HepG2 (cell line): ENCODE results near the gene ADAR. TPM values are rescaled to one million over a fixed set of nuclear protein-coding genes. Genes with fewer than 3 reads are reported as not detected.

Source experiments
- ATAC-seq: fragments of 200-7000 bp; cut with Tn5 transposase; 3 replicates; pipeline ENCODE4 v1.9.1; 2020; ENCODE audit warnings: mild to moderate bottlenecking, moderate library complexity
- BruUV-seq: library from RNA; stranded (reverse); fragments of 400-500 nt; replicated peaks from 2 replicates; lab custom pipeline; 2021; lab: Mats Ljungman, UMichigan
- CTCF ChIA-PET: fragments of 300-600 bp; formaldehyde crosslinking; extraction: SDS; loops from one replicate; lab custom pipeline; 2021; ENCODE audit warnings: low total read pairs, inconsistent platforms, low intra/inter-chr PET ratio; lab: Yijun Ruan, JAX
- POLR2A ChIA-PET: fragments of 350-600 bp; sonication (Branson Sonifier 250); formaldehyde crosslinking; loops from one replicate; lab custom pipeline; 2020; ENCODE audit warnings: antibody characterized with exemption, inconsistent platforms; lab: Yijun Ruan, JAX
- DNase-seq: peaks from one replicate; pipeline ENCODE4 v3.0.0-alpha.2; 2015; ENCODE audit warnings: low spot score
- FAIRE-seq: peaks from 3 replicates; lab custom pipeline; 2011; peaks lifted over from hg19 to GRCh38; lab: Jason Lieb, UNC
- H2AFZ ChIP-seq: one replicate; pipeline ENCODE4 v1.6.1; 2011; ENCODE audit warnings: low read length, inconsistent platforms
- H3K27ac ChIP-seq: fragments of 300-600 bp; 3 replicates; pipeline ENCODE4 v1.8.0; 2011; ENCODE audit warnings: mixed run types, mild to moderate bottlenecking, mixed read lengths, low read length, inconsistent platforms; ENCODE audit not compliant: insufficient read depth; ENCODE audit errors: extremely low read length
- H3K27me3 ChIP-seq, 2 experiments: fragments of 200-600 bp in 1 of 2; 2 replicates in 1 of 2; 3 replicates in 1 of 2; pipeline versions ENCODE4 v1.6.0 to v1.8.0; 2011; ENCODE audit warnings: low read length in 2 of 2, mild to moderate bottlenecking in 2 of 2, moderate library complexity in 2 of 2, inconsistent platforms in 1 of 2; ENCODE audit not compliant: insufficient read depth in 2 of 2, control insufficient read depth in 1 of 2
- H3K36me3 ChIP-seq, 2 experiments: fragments of 200-600 bp in 1 of 2; replicated peaks in 1 of 2; 2 replicates in 1 of 2; 3 replicates in 1 of 2; pipeline versions ENCODE4 v1.5.1 to v1.8.0; 2011; ENCODE audit warnings: low read length in 2 of 2, inconsistent platforms in 1 of 2; ENCODE audit not compliant: insufficient read depth in 2 of 2, control insufficient read depth in 1 of 2
- H3K4me1 ChIP-seq: 2 replicates; pipeline ENCODE4 v1.5.1; 2012; ENCODE audit warnings: low read length, inconsistent platforms; ENCODE audit not compliant: insufficient read depth
- H3K4me2 ChIP-seq: 2 replicates; pipeline ENCODE4 v1.6.0; 2011; ENCODE audit warnings: low read depth, low read length, inconsistent platforms
- H3K4me3 ChIP-seq, 3 experiments: fragments of 200-600 bp in 1 of 3; sonication (generic), shearing (Covaris generic) in 1 of 3; replicated peaks in 1 of 3; 2 replicates each; pipeline ENCODE4 v1.5.1; 2011 to 2016; ENCODE audit warnings: low read length in 3 of 3, inconsistent platforms in 2 of 3, low read depth in 2 of 3, mild to moderate bottlenecking in 2 of 3, control low read depth in 1 of 3, mixed read lengths in 1 of 3; ENCODE audit not compliant: insufficient read depth in 1 of 3
- H3K79me2 ChIP-seq: one replicate; pipeline ENCODE4 v1.6.1; 2011; ENCODE audit warnings: low read length, inconsistent platforms; ENCODE audit not compliant: insufficient read depth
- H3K9ac ChIP-seq: 2 replicates; pipeline ENCODE4 v1.6.0; 2011; ENCODE audit warnings: mild to moderate bottlenecking, low read depth, low read length, inconsistent platforms; ENCODE audit not compliant: insufficient read depth
- H3K9me3 ChIP-seq: 2 replicates; pipeline ENCODE4 v1.5.1; 2012; ENCODE audit warnings: mild to moderate bottlenecking, low read length
- H4K20me1 ChIP-seq: 2 replicates; pipeline ENCODE4 v1.6.0; 2011; ENCODE audit warnings: inconsistent platforms, mild to moderate bottlenecking, low read length, moderate library complexity; ENCODE audit not compliant: insufficient read depth
- BHLHE40 ChIP-seq: IDR thresholded peaks from 2 replicates; pipeline ENCODE4 v1.6.1; 2011; ENCODE audit warnings: low read length, improper control_type of control experiment
- CENPBD1 ChIP-seq: sonication (generic); formaldehyde crosslinking; IDR thresholded peaks from 2 replicates; pipeline ENCODE4 v1.8.0; 2022; ENCODE audit warnings: missing genetic modification reagents, low read depth, mild to moderate bottlenecking, borderline replicate concordance
- DR1 ChIP-seq: sonication (generic); formaldehyde crosslinking; IDR thresholded peaks from 2 replicates; pipeline ENCODE4 v1.8.0; 2021; ENCODE audit warnings: mild to moderate bottlenecking, missing genetic modification reagents, inconsistent platforms
- HOXA7 ChIP-seq: sonication (generic); formaldehyde crosslinking; IDR thresholded peaks from 2 replicates; pipeline ENCODE4 v1.8.1; 2022; ENCODE audit warnings: mild to moderate bottlenecking, missing genetic modification reagents, moderate library complexity
- JUN ChIP-seq: sonication (generic); formaldehyde crosslinking; IDR thresholded peaks from 2 replicates; pipeline ENCODE4 v1.4.0; 2020; ENCODE audit warnings: mild to moderate bottlenecking, missing genetic modification reagents
- MEIS2 ChIP-seq: sonication (generic); formaldehyde crosslinking; IDR thresholded peaks from 2 replicates; pipeline ENCODE4 v1.9.0; 2021; ENCODE audit warnings: mild to moderate bottlenecking, missing genetic modification reagents
- RFXANK ChIP-seq: IDR thresholded peaks from 2 replicates; pipeline ENCODE4 v1.6.1; 2016
- ZFP41 ChIP-seq: sonication (generic); formaldehyde crosslinking; IDR thresholded peaks from 2 replicates; pipeline ENCODE4 v1.4.0; 2020; ENCODE audit warnings: mild to moderate bottlenecking, missing genetic modification reagents, borderline replicate concordance
- ZNF704 ChIP-seq: sonication (generic); formaldehyde crosslinking; IDR thresholded peaks from 2 replicates; pipeline ENCODE4 v1.8.1; 2023; ENCODE audit warnings: mild to moderate bottlenecking, inconsistent platforms, moderate library complexity, missing genetic modification reagents, borderline replicate concordance
- WGBS: methylation state at CpG from one replicate; pipeline ENCODE4 v1.1.6; 2017; ENCODE audit warnings: low lambda C conversion rate; 5-methylcytosine and 5-hydroxymethylcytosine counted together
- in situ Hi-C: cut with HindIII; loops from 2 replicates; pipeline ENCODE4 v1.10.0; 2017; ENCODE audit warnings: low pct_unique_long_range_greater_than_20kb; ENCODE audit not compliant: extremely low pct_ligation_motif_present
- intact Hi-C: fragments of 100-400 bp; cut with micrococcal nuclease; formaldehyde crosslinking; loops from one replicate; pipeline ENCODE4 v1.10.0; 2022; ENCODE audit not compliant: unreplicated experiment
- polyA plus RNA-seq, 8 experiments: library from polyadenylated mRNA; depleted of rRNA in 3 of 8; stranded (reverse) in 7 of 8; unstranded in 1 of 8; fragments of >200 nt; fragmentation: Illumina TruSeq in 4 of 8; extraction: Trizol in 4 of 8; gene quantifications; 2 replicates each; pipeline versions ENCODE4 v1.2.1 to v1.2.3, GENCODE V29; 2011 to 2016; ENCODE audit warnings: low read depth in 4 of 8, missing spikeins in 1 of 8, mixed read lengths in 1 of 8; ENCODE audit not compliant: insufficient read depth in 1 of 8
- total RNA-seq, 5 experiments: library from RNA; depleted of rRNA; stranded (reverse); fragments of >200 nt; fragmentation: Illumina TruSeq; extraction: Trizol; gene quantifications; 2 replicates each; pipeline ENCODE4 v1.2.3, GENCODE V29; 2016; ENCODE audit warnings: low read depth in 1 of 5

Gene ADAR
- total and polyA plus RNA-seq, 2 of the 13 experiments (the other 11 are each of a cell fraction or from before 2014, with no cell fraction given), result 70.8 to 86.2 TPM

- POLR2A ChIA-PET, result no interaction called here
- no peak overlapping the region for H2AFZ ChIP-seq
- no peaks in the 10 kb centered on the region for H4K20me1 ChIP-seq
- no peak overlapping the region for H3K4me2 ChIP-seq
- FAIRE-seq (no peak), ATAC-seq (no peak; the same call in 2 of the 3 replicates), DNase-seq (no peak)
- intact Hi-C loops, result no loop called here
- H3K79me2 ChIP-seq, result no peaks in the 10 kb centered on the region
- no peak overlapping the region for H3K9ac ChIP-seq
- in situ Hi-C loops, result no loop called here
- peaks cover 0 to 8% of the 10 kb centered on the region in 2 experiments; a peak in 1 of 5 replicates for H3K36me3 ChIP-seq
- 22% methylated on average over 4 of the region's 7 CpGs for WGBS
- H3K27me3 ChIP-seq, result peaks cover 0 to 3% of the 10 kb centered on the region in 2 experiments; a peak in 1 of 5 replicates
- no peak overlapping the region for H3K27ac ChIP-seq
- H3K4me3 ChIP-seq, result no peak overlapping the region
- H3K9me3 ChIP-seq, result no peaks in the 10 kb centered on the region
- no peaks in the 10 kb centered on the region for H3K4me1 ChIP-seq
- no TSS peak for BruUV-seq
- TF ChIP-seq BHLHE40, result 0 out of 2 replicates have a peak, but pooled peaks have one; percentile 6
- TF ChIP-seq JUN (CRISPR knock-in tag), result no peak
- CTCF ChIA-PET, result no interaction called here
Measured at GRCh38 chr1:154574716-154575115, 33.3 kb downstream of the ADAR start.

- 59% methylated on average over 1 of the region's 3 CpGs for WGBS
- Histone ChIP-seq H3K4me3 (no peak overlapping the region), H3K4me1 (no peaks in the 10 kb centered on the region), H3K9ac (no peak overlapping the region), H4K20me1 (no peaks in the 10 kb centered on the region; the same call in 1 of the 2 replicates), H2AFZ (no peak overlapping the region), H3K27me3 (peaks cover 0 to 10% of the 10 kb centered on the region in 2 experiments; a peak in 2 of 5 replicates), H3K79me2 (no peaks in the 10 kb centered on the region), H3K27ac (no peak overlapping the region), H3K36me3 (no peaks in the 10 kb centered on the region), H3K4me2 (no peak overlapping the region), H3K9me3 (no peaks in the 10 kb centered on the region)
- ChIA-PET POLR2A (interaction anchor here (1.1 kb wide), 1 partner anchor 14 kb away, joined by 3 read pairs; no protein-coding TSS in a partner anchor), CTCF (no interaction called here)
- intact Hi-C loops, result no loop called here
- no peak for FAIRE-seq
- DNase-seq, result no peak
- in situ Hi-C loops, result no loop called here
- no TSS peak for BruUV-seq
- ATAC-seq, result no peak
- TF ChIP-seq RFXANK (CRISPR knock-in tag), result no peak
- TF ChIP-seq MEIS2 (CRISPR knock-in tag), result no peak
- no peak for TF ChIP-seq ZFP41 (CRISPR knock-in tag)
- no peak for TF ChIP-seq CENPBD1
- no peak for TF ChIP-seq ZNF704 (CRISPR knock-in tag)
- TF ChIP-seq HOXA7 (CRISPR knock-in tag), result no peak
- TF ChIP-seq DR1 (CRISPR knock-in tag), result no peak
Measured at GRCh38 chr1:154573168-154573510, 34.8 kb downstream of the ADAR start.
